Measurements from ENCODE around the gene LIMCH1.
"Not testable (repeated sequence)": the region's sequence is repeated elsewhere in the genome, so short reads cannot be mapped to it uniquely, and the experiment has no call there.

The LIMCH1 gene

GRCh38 chr4:41714364-41715000 is 176.5 kb downstream of the LIMCH1 start:
- Histone ChIP-seq H3K9me3 (ENCODE audit: low read length) (no peaks in the 10 kb centered on the region), H3K36me3 (ENCODE audit: insufficient read depth, low read length) (no peaks in the 10 kb centered on the region), H3K9ac (ENCODE audit: low read length) (no peak overlapping the region), H3K4me3 (ENCODE audit: low read depth in 1 of 2, low read length in 2 of 2) (no peak overlapping the region), H3K27ac (ENCODE audit: low read depth, low read length) (no peak overlapping the region), H3K27me3 (ENCODE audit: control insufficient read depth in 1 of 2, insufficient read depth in 2 of 2, low read length in 2 of 2) (no peaks in the 10 kb centered on the region), H3K4me1 (ENCODE audit: insufficient read depth, low read length) (no peaks in the 10 kb centered on the region)

- Histone ChIP-seq H3K27me3 (ENCODE audit: control insufficient read depth in 1 of 2, insufficient read depth in 2 of 2, low read length in 2 of 2) (no peaks in the 10 kb centered on the region), H3K27ac (ENCODE audit: low read depth, low read length) (no peak overlapping the region), H3K4me1 (ENCODE audit: insufficient read depth, low read length) (no peaks in the 10 kb centered on the region), H3K9me3 (ENCODE audit: low read length) (no peaks in the 10 kb centered on the region), H3K4me3 (ENCODE audit: low read depth in 1 of 2, low read length in 2 of 2) (no peak overlapping the region), H3K9ac (ENCODE audit: low read length) (no peak overlapping the region), H3K36me3 (ENCODE audit: insufficient read depth, low read length) (no peaks in the 10 kb centered on the region)
Observed at GRCh38 chr4:41715155-41715554, 177.2 kb downstream of the LIMCH1 start.

GRCh38 chr4:41718907-41719306 is 180.9 kb downstream of the LIMCH1 start:
- Histone ChIP-seq H3K9ac (ENCODE audit: low read length) (no peak overlapping the region), H3K4me1 (ENCODE audit: insufficient read depth, low read length) (no peaks in the 10 kb centered on the region), H3K9me3 (ENCODE audit: low read length) (no peaks in the 10 kb centered on the region), H3K36me3 (ENCODE audit: insufficient read depth, low read length) (no peaks in the 10 kb centered on the region), H3K27ac (ENCODE audit: low read depth, low read length) (no peak overlapping the region), H3K27me3 (ENCODE audit: control insufficient read depth in 1 of 2, insufficient read depth in 2 of 2, low read length in 2 of 2) (no peaks in the 10 kb centered on the region), H3K4me3 (ENCODE audit: low read depth in 1 of 2, low read length in 2 of 2) (no peak overlapping the region)

- Histone ChIP-seq H3K27ac (ENCODE audit: low read depth, low read length) (no peak overlapping the region), H3K36me3 (ENCODE audit: insufficient read depth, low read length) (no peaks in the 10 kb centered on the region), H3K9me3 (ENCODE audit: low read length) (no peaks in the 10 kb centered on the region), H3K9ac (ENCODE audit: low read length) (no peak overlapping the region), H3K27me3 (ENCODE audit: control insufficient read depth in 1 of 2, insufficient read depth in 2 of 2, low read length in 2 of 2) (no peaks in the 10 kb centered on the region), H3K4me3 (ENCODE audit: low read depth in 1 of 2, low read length in 2 of 2) (no peak overlapping the region), H3K4me1 (ENCODE audit: insufficient read depth, low read length) (no peaks in the 10 kb centered on the region)
Observed at GRCh38 chr4:41719417-41719816, 181.5 kb downstream of the LIMCH1 start.

- Histone ChIP-seq H3K9ac (ENCODE audit: low read length) (no peak overlapping the region), H3K9me3 (ENCODE audit: low read length) (no peaks in the 10 kb centered on the region), H3K36me3 (ENCODE audit: insufficient read depth, low read length) (no peaks in the 10 kb centered on the region), H3K4me1 (ENCODE audit: insufficient read depth, low read length) (no peaks in the 10 kb centered on the region), H3K4me3 (ENCODE audit: low read depth in 1 of 2, low read length in 2 of 2) (no peak overlapping the region), H3K27me3 (ENCODE audit: control insufficient read depth in 1 of 2, insufficient read depth in 2 of 2, low read length in 2 of 2) (no peaks in the 10 kb centered on the region), H3K27ac (ENCODE audit: low read depth, low read length) (no peak overlapping the region)
Observed at GRCh38 chr4:41722181-41722580, 184.2 kb downstream of the LIMCH1 start.

- Histone ChIP-seq H3K9ac (ENCODE audit: low read length) (no peak overlapping the region), H3K27me3 (ENCODE audit: control insufficient read depth in 1 of 2, insufficient read depth in 2 of 2, low read length in 2 of 2) (no peaks in the 10 kb centered on the region), H3K4me3 (ENCODE audit: low read depth in 1 of 2, low read length in 2 of 2) (no peak overlapping the region), H3K27ac (ENCODE audit: low read depth, low read length) (no peak overlapping the region), H3K4me1 (ENCODE audit: insufficient read depth, low read length) (no peaks in the 10 kb centered on the region), H3K36me3 (ENCODE audit: insufficient read depth, low read length) (no peaks in the 10 kb centered on the region), H3K9me3 (ENCODE audit: low read length) (no peaks in the 10 kb centered on the region)
Observed at GRCh38 chr4:41723286-41723685, 185.3 kb downstream of the LIMCH1 start.

- H3K4me3 ChIP-seq (ENCODE audit: low read depth in 1 of 2, low read length in 2 of 2), result no peak overlapping the region
- H3K36me3 ChIP-seq (ENCODE audit: insufficient read depth, low read length), result no peaks in the 10 kb centered on the region
- no peaks in the 10 kb centered on the region for H3K4me1 ChIP-seq (ENCODE audit: insufficient read depth, low read length)
- H3K27me3 ChIP-seq (ENCODE audit: control insufficient read depth in 1 of 2, insufficient read depth in 2 of 2, low read length in 2 of 2), result no peaks in the 10 kb centered on the region
- no peaks in the 10 kb centered on the region for H3K9me3 ChIP-seq (ENCODE audit: low read length)
- no peak overlapping the region for H3K27ac ChIP-seq (ENCODE audit: low read depth, low read length)
- no peak overlapping the region for H3K9ac ChIP-seq (ENCODE audit: low read length)
Observed at GRCh38 chr4:41725254-41725653, 187.3 kb downstream of the LIMCH1 start.

GRCh38 chr4:41727861-41728572 is 190.1 kb downstream of the LIMCH1 start:
- H3K27ac ChIP-seq (ENCODE audit: low read depth, low read length), result no peak overlapping the region
- no peak overlapping the region for H3K4me3 ChIP-seq (ENCODE audit: low read depth in 1 of 2, low read length in 2 of 2)
- H3K36me3 ChIP-seq (ENCODE audit: insufficient read depth, low read length), result no peaks in the 10 kb centered on the region
- no peaks in the 10 kb centered on the region for H3K9me3 ChIP-seq (ENCODE audit: low read length)
- no peaks in the 10 kb centered on the region for H3K4me1 ChIP-seq (ENCODE audit: insufficient read depth, low read length)
- no peak overlapping the region for H3K9ac ChIP-seq (ENCODE audit: low read length)
- no peaks in the 10 kb centered on the region for H3K27me3 ChIP-seq (ENCODE audit: control insufficient read depth in 1 of 2, insufficient read depth in 2 of 2, low read length in 2 of 2)

- no peak overlapping the region for H3K4me3 ChIP-seq (ENCODE audit: low read depth in 1 of 2, low read length in 2 of 2)
- H3K36me3 ChIP-seq (ENCODE audit: insufficient read depth, low read length), result no peaks in the 10 kb centered on the region
- H3K9me3 ChIP-seq (ENCODE audit: low read length), result no peaks in the 10 kb centered on the region
- no peak overlapping the region for H3K9ac ChIP-seq (ENCODE audit: low read length)
- no peak overlapping the region for H3K27ac ChIP-seq (ENCODE audit: low read depth, low read length)
- H3K4me1 ChIP-seq (ENCODE audit: insufficient read depth, low read length), result no peaks in the 10 kb centered on the region
- H3K27me3 ChIP-seq (ENCODE audit: control insufficient read depth in 1 of 2, insufficient read depth in 2 of 2, low read length in 2 of 2), result no peaks in the 10 kb centered on the region
Observed at GRCh38 chr4:41728573-41728913, 190.6 kb downstream of the LIMCH1 start.

- Histone ChIP-seq H3K36me3 (ENCODE audit: insufficient read depth, low read length) (no peaks in the 10 kb centered on the region), H3K27me3 (ENCODE audit: control insufficient read depth in 1 of 2, insufficient read depth in 2 of 2, low read length in 2 of 2) (no peaks in the 10 kb centered on the region), H3K9me3 (ENCODE audit: low read length) (no peaks in the 10 kb centered on the region), H3K9ac (ENCODE audit: low read length) (no peak overlapping the region), H3K4me1 (ENCODE audit: insufficient read depth, low read length) (no peaks in the 10 kb centered on the region), H3K27ac (ENCODE audit: low read depth, low read length) (no peak overlapping the region), H3K4me3 (ENCODE audit: low read depth in 1 of 2, low read length in 2 of 2) (no peak overlapping the region)
Observed at GRCh38 chr4:41731569-41732126, 193.7 kb downstream of the LIMCH1 start.

GRCh38 chr4:41734371-41734770 is 196.4 kb downstream of the LIMCH1 start:
- Histone ChIP-seq H3K4me1 (ENCODE audit: insufficient read depth, low read length) (no peaks in the 10 kb centered on the region), H3K27me3 (ENCODE audit: control insufficient read depth in 1 of 2, insufficient read depth in 2 of 2, low read length in 2 of 2) (no peaks in the 10 kb centered on the region), H3K9ac (ENCODE audit: low read length) (no peak overlapping the region), H3K9me3 (ENCODE audit: low read length) (no peaks in the 10 kb centered on the region), H3K4me3 (ENCODE audit: low read depth in 1 of 2, low read length in 2 of 2) (no peak overlapping the region), H3K27ac (ENCODE audit: low read depth, low read length) (no peak overlapping the region), H3K36me3 (ENCODE audit: insufficient read depth, low read length) (no peaks in the 10 kb centered on the region)

GRCh38 chr4:41737491-41737890 is 199.5 kb downstream of the LIMCH1 start:
- not testable (repeated sequence) for H3K36me3 ChIP-seq (ENCODE audit: insufficient read depth, low read length); H3K27ac ChIP-seq (ENCODE audit: low read depth, low read length); H3K9me3 ChIP-seq (ENCODE audit: low read length); H3K4me1 ChIP-seq (ENCODE audit: insufficient read depth, low read length); H3K27me3 ChIP-seq (ENCODE audit: control insufficient read depth in 1 of 2, insufficient read depth in 2 of 2, low read length in 2 of 2); H3K4me3 ChIP-seq (ENCODE audit: low read depth in 1 of 2, low read length in 2 of 2); H3K9ac ChIP-seq (ENCODE audit: low read length)

Measured in muscle layer of colon (tissue), 2 donors.